Erythroblast (primary cell): ENCODE data around the gene CDC27.
"Not testable (repeated sequence)": the region's sequence is repeated elsewhere in the genome, so short reads cannot be mapped to it uniquely, and the experiment has no call there.

ENCODE experiments used
- DNase-seq, 2 experiments: peaks; one replicate each; lab custom pipeline; 2025; lab: John Stamatoyannopoulos, UW
- GATA1 ChIP-seq: IDR thresholded peaks from 2 replicates; pipeline ENCODE4 v1.6.1; 2011; ENCODE audit warnings: low read depth, mild to moderate bottlenecking, control low read depth, low read length, moderate library complexity
- POLR2A ChIP-seq: IDR thresholded peaks from 2 replicates; pipeline ENCODE4 v1.6.1; 2011; ENCODE audit warnings: mild to moderate bottlenecking, low read length

The CDC27 gene

DNA sequence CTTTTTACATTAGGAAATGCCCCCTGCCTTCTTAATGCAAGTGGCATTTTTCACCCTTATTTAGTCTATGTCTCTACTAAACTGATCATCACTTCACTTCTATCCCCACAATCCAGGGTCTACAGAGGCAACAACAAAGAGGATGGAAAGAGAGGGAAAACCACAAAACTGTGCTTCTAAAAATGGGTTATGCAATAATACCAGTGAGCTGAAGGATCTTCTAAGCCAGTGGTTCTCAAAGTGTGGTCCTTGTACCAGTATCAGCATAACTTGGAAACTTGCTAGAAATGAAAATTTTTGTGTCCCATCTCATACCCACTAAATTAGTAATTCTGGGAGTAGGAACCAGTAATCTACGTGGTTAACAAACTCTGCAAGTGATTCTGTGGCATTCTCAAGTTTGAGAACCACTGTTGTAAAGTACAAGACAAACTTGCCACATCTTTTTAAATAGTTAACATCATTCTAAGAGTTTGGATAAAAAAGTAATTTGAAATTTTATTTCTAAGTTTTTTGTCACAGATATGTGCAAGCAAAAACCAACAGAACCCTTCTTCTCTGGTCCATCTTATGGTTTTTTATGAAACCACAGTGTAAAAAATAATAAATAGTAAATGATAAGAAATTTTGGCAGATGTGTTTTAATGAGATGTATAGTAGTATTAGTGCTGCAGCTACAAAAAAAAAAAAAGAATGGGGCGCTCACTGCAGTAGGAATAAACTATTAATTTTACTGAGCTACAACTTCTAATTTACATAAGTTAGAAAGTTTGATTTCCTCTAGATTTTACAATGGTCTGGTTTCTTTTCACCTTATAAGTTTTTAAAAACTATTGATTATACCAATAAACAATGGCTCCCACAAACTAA lies 16.2 kb downstream of the CDC27 start:
- DNase-seq, result no peak
- no peak for TF ChIP-seq GATA1
- TF ChIP-seq POLR2A, result no peak

- no peak for DNase-seq
- no peak for TF ChIP-seq POLR2A
- no peak for TF ChIP-seq GATA1
Observed at GRCh38 chr17:47170710-47171109, 18.4 kb downstream of the CDC27 start.

GRCh38 chr17:47168896-47169295 lies 20.2 kb downstream of the CDC27 start:
- DNase-seq, result not testable (repeated sequence)

- DNase-seq, result not testable (repeated sequence)
Observed at GRCh38 chr17:47166854-47167253, 22.2 kb downstream of the CDC27 start.

- no peak for DNase-seq
- TF ChIP-seq POLR2A, result no peak
- no peak for TF ChIP-seq GATA1
Observed at GRCh38 chr17:47165137-47165536, 24.0 kb downstream of the CDC27 start.

GRCh38 chr17:47164263-47164662 lies 24.8 kb downstream of the CDC27 start:
- no peak for DNase-seq
- no peak for TF ChIP-seq GATA1
- TF ChIP-seq POLR2A, result no peak

- no peak for DNase-seq
- TF ChIP-seq GATA1, result no peak
- no peak for TF ChIP-seq POLR2A
Observed at GRCh38 chr17:47162013-47162622, 27.0 kb downstream of the CDC27 start.

DNA sequence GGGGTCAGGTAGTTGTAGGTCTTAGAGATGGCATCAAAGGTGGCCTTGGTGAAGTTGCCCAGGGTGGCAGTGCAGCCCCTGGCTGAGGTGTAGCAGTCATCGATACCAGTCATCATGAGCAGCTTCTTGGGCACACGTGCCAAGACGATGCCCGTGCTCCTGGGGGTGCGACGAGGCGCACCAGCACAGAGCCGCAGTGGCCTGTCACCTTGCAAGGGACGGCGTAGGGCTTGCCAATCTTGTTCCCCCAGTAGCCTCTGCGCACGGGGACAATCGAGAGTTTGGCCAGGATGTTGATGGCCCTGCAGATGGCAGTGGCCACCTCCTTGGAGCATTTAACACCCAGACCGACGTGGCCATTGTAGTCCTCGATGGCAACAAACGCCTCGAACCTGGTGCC lies 29.8 kb downstream of the CDC27 start:
- DNase-seq, result no peak
- TF ChIP-seq GATA1 (no peak), POLR2A (no peak)

DNA sequence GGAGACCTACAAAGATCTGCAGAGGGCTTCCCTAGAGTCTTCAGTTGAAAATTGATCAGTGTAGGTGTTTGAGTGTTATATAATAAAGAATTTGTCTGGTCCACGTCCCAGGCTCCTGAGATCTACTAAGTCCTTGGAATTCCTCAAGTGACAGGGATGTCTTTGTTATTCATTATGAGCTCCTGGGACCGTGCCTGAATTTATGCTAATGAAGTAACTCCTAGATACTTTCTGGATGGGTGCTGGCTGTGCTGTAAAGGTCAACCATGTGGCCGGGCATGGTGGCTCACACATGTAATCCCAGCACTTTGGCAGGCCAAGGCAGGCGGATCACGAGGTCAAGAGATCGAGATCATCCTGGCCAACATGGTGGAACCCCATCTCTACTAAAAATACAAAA lies 43.7 kb downstream of the CDC27 start:
- TF ChIP-seq GATA1, result no peak
- no peak for TF ChIP-seq POLR2A
- DNase-seq, result no peak

DNA sequence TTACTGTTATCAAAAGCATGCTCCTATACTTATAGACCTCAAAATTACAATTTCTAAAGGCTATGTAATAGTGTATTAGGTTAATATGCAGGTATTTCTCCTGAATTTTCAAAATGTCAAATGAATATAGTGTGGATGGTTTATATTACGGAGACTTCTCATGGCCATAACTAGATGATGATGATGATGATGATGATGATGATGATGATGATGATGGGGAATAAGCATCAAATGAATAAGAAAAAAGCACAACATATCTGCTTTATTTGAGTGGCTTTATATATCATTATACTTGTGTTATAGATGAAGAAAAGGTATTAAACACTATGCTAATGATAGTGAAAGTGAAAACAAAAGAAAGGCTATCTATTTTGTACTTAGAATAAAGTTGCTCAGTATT lies 53.9 kb downstream of the CDC27 start:
- TF ChIP-seq POLR2A (no peak), GATA1 (no peak)
- DNase-seq, result no peak

GRCh38 chr17:47134354-47134753 lies 54.7 kb downstream of the CDC27 start:
- not testable (repeated sequence) for DNase-seq

GRCh38 chr17:47131761-47132160 lies 57.3 kb downstream of the CDC27 start:
- TF ChIP-seq GATA1, result no peak
- TF ChIP-seq POLR2A, result no peak
- DNase-seq, result no peak

- not testable (repeated sequence) for DNase-seq
Observed at GRCh38 chr17:47126835-47127234, 62.3 kb downstream of the CDC27 start.

- DNase-seq, result not testable (repeated sequence)
Observed at GRCh38 chr17:47123262-47123661, 65.8 kb downstream of the CDC27 start.

- no peak for TF ChIP-seq POLR2A
- TF ChIP-seq GATA1, result no peak
- DNase-seq, result no peak
Observed at GRCh38 chr17:47120521-47121095, 68.5 kb downstream of the CDC27 start.
